ENCODE measurements around the gene HSP90AB1. TPM values are rescaled to one million over a fixed set of nuclear protein-coding genes. Genes with fewer than 3 reads are reported as not detected.
"Not testable (repeated sequence)": the region's sequence is repeated elsewhere in the genome, so short reads cannot be mapped to it uniquely, and the experiment has no call there.

Gene HSP90AB1
- polyA plus RNA-seq, 2 of the 4 experiments (the other 2 are of a cell fraction), result 1,136 to 1,155 TPM

- WGBS (ENCODE audit: missing lambda C conversion rate), result 67% methylated on average over 2 of the region's 10 CpGs
- no peak overlapping the region for H3K27ac ChIP-seq
- POLR2A ChIA-PET, result interaction anchor here (0.6 kb wide), 1 partner anchor 85 kb away, joined by 3 read pairs; no protein-coding TSS in a partner anchor
- CTCF ChIA-PET, result interaction anchor here (0.8 to 1.8 kb wide), 3 partner anchors 9 to 133 kb away, joined by 4 to 6 read pairs (median 5); no protein-coding TSS in a partner anchor
- peaks cover 31% of the 10 kb centered on the region for H3K4me1 ChIP-seq
- H3K9me3 ChIP-seq, result no peaks in the 10 kb centered on the region
- DNase-seq (ENCODE audit: low read depth in 1 of 2, low spot score in 1 of 2), result no peak
- no peak overlapping the region for H3K4me3 ChIP-seq
- no peak for ATAC-seq
- FAIRE-seq, result no peak
- TF ChIP-seq HOXB13 (CRISPR knock-in tag; IDR thresholded peaks at IDR 0.05; ENCODE audit: low read depth), result no peak
- no peak for TF ChIP-seq BHLHE40 (IDR thresholded peaks at IDR 0.05; ENCODE audit: low read depth, low read length)
- TF ChIP-seq HOXB5 (CRISPR knock-in tag; IDR thresholded peaks at IDR 0.05), result no peak
- no peak overlapping the region for H3K4me2 ChIP-seq
These were observed 16.7 kb upstream of the HSP90AB1 start for GRCh38 chr6:44230034-44230675.

- H3K4me3 ChIP-seq; DNase-seq (ENCODE audit: low read depth in 1 of 2, low spot score in 1 of 2); POLR2A ChIA-PET; H3K9me3 ChIP-seq; H3K4me2 ChIP-seq; FAIRE-seq; ATAC-seq; H3K27ac ChIP-seq: not testable (repeated sequence)
- 94% methylated on average over 9 of the region's 9 CpGs for whole genome bisulfite sequencing (ENCODE audit: missing lambda C conversion rate)
- peaks cover 27% of the 10 kb centered on the region for H3K4me1 ChIP-seq
- CTCF ChIA-PET, result interaction anchor here (8.4 kb wide), 1 partner anchor 7 kb away, joined by 111 read pairs; the partner anchor contains the start of gene SLC29A1
These were observed 15.5 kb upstream of the HSP90AB1 start for GRCh38 chr6:44231426-44231825.

DNA sequence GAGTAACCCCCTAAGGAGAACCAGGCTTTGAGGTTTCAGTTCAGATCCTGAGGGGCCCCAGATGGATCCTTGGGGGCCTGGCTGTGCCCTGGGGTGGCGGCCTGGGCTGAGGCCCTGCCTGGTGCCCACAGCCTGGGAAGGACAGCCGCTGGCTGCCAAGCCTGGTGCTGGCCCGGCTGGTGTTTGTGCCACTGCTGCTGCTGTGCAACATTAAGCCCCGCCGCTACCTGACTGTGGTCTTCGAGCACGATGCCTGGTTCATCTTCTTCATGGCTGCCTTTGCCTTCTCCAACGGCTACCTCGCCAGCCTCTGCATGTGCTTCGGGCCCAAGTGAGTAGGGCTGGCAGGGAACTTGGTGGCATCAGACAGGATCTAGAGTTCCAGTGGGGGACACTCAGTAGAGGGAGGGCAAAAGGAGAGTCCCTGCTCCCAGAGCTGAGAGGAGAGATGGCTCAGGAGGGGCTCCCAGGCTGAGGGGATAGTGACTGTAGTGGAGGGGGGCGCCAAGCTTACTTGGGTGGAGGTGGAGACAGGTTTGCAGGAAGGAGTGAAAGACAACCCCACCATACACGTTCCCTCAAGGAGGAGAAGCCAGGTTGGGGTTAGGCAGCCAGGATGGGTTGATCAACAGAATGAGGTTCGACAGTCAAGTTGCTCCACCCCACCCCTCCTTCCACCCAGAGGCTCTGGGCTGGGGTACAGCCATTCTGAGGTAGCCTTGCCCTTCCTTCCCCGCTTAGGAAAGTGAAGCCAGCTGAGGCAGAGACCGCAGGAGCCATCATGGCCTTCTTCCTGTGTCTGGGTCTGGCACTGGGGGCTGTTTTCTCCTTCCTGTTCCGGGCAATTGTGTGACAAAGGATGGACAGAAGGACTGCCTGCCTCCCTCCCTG, 14.0 kb upstream of the HSP90AB1 start:
- ChIA-PET CTCF (interaction anchor here (1.0 to 8.4 kb wide), 6 partner anchors 9 to 60 kb away, joined by 3 to 111 read pairs (median 20); partner anchors contain the start of genes HSP90AB1 and SLC29A1), POLR2A (no interaction called here)
- FAIRE-seq (no peak), DNase-seq (ENCODE audit: low read depth in 1 of 2, low spot score in 1 of 2) (no peak), ATAC-seq (no peak)
- Histone ChIP-seq H3K4me3 (no peak overlapping the region), H3K4me1 (peaks cover 32% of the 10 kb centered on the region), H3K27ac (no peak overlapping the region), H3K4me2 (no peak overlapping the region), H3K9me3 (no peaks in the 10 kb centered on the region)
- no peak for TF ChIP-seq HOXB5 (CRISPR knock-in tag; IDR thresholded peaks at IDR 0.05)
- TF ChIP-seq GATA3 (IDR thresholded peaks at IDR 0.05; ENCODE audit: borderline replicate concordance), result no peak
- TF ChIP-seq HDAC2 (IDR thresholded peaks at IDR 0.05), result no peak
- no peak for TF ChIP-seq HMGXB4 (CRISPR knock-in tag; IDR thresholded peaks at IDR 0.05; ENCODE audit: borderline replicate concordance)
- no peak for TF ChIP-seq FOSL2 (IDR thresholded peaks at IDR 0.05)
- TF ChIP-seq FOSL2 (CRISPR knock-in tag; IDR thresholded peaks at IDR 0.05), result no peak
- TF ChIP-seq CHD4 (IDR thresholded peaks at IDR 0.05; ENCODE audit: borderline replicate concordance), result no peak
- TF ChIP-seq, protein P1, sequence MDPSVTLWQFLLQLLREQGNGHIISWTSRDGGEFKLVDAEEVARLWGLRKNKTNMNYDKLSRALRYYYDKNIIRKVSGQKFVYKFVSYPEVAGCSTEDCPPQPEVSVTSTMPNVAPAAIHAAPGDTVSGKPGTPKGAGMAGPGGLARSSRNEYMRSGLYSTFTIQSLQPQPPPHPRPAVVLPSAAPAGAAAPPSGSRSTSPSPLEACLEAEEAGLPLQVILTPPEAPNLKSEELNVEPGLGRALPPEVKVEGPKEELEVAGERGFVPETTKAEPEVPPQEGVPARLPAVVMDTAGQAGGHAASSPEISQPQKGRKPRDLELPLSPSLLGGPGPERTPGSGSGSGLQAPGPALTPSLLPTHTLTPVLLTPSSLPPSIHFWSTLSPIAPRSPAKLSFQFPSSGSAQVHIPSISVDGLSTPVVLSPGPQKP (IDR thresholded peaks at IDR 0.05; ENCODE audit: low read depth, low read length), result no peak
- no peak for TF ChIP-seq NPAS2 (CRISPR knock-in tag; IDR thresholded peaks at IDR 0.05; ENCODE audit: borderline replicate concordance)
- no peak for TF ChIP-seq PHF8 (IDR thresholded peaks at IDR 0.05; ENCODE audit: borderline replicate concordance, low read depth)
- no peak for TF ChIP-seq RFX5 (IDR thresholded peaks at IDR 0.05)
- WGBS (ENCODE audit: missing lambda C conversion rate), result 90% methylated on average over 11 of the region's 16 CpGs

Measured in A549 (cell line).